NCI-H146 (cell line): Measurements from ENCODE around the gene SLC31A1.
"Not testable (repeated sequence)": the region's sequence is repeated elsewhere in the genome, so short reads cannot be mapped to it uniquely, and the experiment has no call there.

Experiments
- DNase-seq: peaks from one replicate; lab custom pipeline; 2025; lab: John Stamatoyannopoulos, UW

The SLC31A1 gene

GRCh38 chr9:113261917-113262671 is 40.8 kb downstream of the SLC31A1 start:
- DNase-seq: no peak

- DNase-seq: no peak
These were observed 44.8 kb downstream of the SLC31A1 start for GRCh38 chr9:113266174-113266573.

DNA sequence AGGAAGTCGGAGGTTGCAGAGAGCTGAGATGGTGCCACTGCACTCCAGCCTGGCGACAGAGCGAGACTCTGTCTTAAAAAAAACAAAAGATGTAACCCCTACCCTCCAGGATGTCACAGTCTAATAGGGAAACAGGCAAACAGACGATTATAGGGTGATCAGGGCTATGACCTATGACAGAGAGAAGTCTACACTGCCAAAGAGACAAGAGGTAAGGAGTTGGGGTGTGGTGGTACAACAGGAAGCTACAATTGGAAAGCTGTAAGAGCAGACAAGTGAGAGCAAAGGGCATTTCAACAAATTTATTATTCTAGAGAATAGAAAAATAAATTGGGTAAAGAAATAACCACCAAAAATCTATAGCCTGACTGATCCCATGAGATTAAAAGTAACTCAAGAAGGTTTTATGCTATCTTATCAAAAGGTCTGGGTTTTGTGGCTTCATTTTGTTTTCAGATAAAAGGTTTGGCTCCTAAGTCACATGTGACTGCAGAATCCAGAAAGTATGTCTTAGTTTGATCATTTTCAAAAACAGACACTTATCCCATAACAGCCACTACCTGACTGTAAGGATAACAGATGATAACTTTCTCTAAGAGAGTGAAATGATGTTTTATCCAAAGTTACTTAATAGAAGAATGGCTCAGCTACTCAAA is 46.7 kb downstream of the SLC31A1 start:
- DNase-seq: no peak

DNA sequence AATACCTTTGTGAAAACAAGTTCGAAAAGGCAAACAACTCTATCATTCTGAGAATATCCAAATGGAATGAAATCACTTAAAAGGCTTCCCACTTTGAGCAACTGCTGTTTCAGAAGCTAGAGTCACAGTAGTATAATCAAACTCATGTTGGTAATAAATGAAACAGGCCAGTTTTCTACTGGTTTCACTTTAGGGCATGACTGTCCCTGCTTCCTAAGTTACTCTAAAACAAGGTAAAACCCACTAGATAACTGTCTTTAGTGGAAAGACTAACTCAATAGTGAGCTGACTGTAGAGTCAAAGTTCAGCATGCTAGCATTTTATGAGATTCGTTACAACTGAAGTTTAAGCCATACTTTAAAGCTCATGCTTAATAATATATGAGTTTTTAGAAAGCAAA is 48.0 kb downstream of the SLC31A1 start:
- no peak for DNase-seq

- DNase-seq: no peak
These were observed 48.5 kb downstream of the SLC31A1 start for GRCh38 chr9:113269871-113270270.

DNA sequence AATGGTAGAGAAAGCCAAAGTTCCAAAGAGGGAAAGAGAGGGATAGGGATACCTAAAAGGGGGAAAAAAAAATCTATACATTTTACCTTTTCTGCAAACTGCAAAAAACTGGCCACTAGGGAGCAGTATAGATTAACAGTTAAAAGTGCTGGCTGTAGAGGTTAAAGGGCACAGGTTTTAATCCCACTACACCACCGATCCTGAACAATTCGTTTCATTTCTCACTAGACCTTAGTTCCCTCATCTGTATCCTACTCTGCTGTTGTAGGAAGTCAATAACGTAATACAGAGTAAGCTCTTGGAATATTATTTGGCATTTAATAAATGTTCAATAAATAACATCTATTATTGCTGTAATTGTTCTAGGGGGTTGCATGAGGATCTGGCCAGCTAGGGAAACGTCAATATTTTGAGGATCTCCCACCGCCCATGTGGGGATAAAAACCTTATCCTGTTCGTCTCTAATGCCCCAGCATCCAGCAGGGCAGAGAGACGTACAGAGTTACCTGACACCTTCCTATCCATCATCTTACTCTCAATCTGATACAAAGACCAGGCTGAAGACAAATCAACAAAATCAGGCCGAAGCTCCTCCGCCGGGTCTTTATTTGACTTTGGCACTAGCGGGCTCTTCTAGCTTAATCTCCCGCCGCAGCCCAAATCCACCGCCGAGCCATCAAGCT is 53.3 kb downstream of the SLC31A1 start:
- peak; percentile 63 for DNase-seq

DNA sequence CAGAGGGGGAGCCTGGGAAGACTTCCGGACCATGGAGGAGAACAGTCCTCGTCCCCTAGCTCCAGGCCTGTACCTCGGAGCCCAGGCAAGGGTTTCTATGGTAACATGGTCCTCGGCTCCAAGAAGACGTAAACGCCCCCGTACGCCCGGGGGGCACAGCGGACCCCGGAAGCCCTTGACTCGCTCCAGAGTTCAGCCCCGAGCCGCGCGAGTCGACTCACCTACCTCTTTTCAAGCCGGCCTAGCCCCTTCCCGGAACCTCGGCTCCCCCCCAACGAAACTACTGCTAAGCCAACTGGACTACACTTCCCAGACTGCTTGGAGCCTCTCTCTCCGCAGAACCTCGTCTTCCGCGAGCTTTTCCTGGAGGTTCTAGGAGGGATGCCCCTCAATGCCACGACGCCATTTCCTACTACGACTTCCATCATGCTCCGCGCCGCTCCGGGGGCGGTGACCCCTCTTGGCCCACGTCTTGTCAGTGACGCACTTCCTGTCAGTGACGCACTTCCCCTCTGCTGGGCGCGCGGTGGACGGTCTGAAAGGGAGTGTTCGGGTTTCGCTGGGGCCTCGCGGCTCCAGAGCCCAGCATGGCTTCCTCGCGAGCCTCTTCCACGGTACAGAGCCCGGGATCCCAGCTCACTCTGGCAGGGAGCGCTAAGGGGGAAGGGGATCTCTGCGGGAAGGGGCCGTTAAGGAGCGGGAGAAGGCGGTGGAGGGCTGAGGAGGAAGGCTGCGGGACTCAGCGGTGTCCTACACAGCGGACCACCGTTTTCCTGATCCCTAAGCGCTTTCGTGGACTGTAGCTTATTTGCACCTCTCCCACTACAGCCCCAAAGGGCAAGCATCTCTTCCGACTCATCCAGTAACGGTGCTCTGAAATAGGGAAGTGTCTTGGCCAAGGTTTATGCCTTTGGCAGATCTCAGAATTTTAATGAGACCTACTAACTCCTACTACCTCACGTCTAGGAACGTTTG is 54.1 kb downstream of the SLC31A1 start, which contains the start of the genes CDC26 and PRPF4:
CDC26 (minus strand) TSS at position 416 of the 975 bp plus-strand sequence. CDS start 3,065 bp downstream, outside the sequence.
PRPF4 (plus strand) TSS at position 502 of the 975 bp plus-strand sequence; CDS start at position 588, 86 bp downstream.
- DNase-seq: peak; percentile 96

DNA sequence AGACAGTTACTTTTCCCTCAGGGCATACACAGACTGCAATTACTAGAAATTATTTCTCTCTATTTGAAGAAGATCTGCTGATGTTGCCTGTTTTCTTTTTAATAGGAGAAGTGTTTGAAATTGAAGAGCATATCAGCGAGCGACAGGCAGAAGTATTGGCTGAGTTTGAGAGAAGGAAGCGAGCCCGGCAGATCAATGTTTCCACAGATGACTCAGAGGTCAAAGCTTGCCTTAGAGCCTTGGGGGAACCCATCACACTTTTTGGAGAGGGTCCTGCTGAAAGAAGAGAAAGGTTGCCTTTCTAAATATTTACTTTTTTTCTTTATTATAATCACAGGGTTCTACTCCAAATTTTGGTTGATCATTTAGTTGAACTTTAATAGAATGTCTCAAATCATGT is 57.5 kb downstream of the SLC31A1 start:
- DNase-seq: no peak

- DNase-seq: no peak
These were observed 60.0 kb downstream of the SLC31A1 start for GRCh38 chr9:113281356-113281755.

GRCh38 chr9:113289091-113289490 is 67.7 kb downstream of the SLC31A1 start:
- DNase-seq: no peak

GRCh38 chr9:113290052-113290607 is 68.8 kb downstream of the SLC31A1 start:
- DNase-seq: no peak

DNA sequence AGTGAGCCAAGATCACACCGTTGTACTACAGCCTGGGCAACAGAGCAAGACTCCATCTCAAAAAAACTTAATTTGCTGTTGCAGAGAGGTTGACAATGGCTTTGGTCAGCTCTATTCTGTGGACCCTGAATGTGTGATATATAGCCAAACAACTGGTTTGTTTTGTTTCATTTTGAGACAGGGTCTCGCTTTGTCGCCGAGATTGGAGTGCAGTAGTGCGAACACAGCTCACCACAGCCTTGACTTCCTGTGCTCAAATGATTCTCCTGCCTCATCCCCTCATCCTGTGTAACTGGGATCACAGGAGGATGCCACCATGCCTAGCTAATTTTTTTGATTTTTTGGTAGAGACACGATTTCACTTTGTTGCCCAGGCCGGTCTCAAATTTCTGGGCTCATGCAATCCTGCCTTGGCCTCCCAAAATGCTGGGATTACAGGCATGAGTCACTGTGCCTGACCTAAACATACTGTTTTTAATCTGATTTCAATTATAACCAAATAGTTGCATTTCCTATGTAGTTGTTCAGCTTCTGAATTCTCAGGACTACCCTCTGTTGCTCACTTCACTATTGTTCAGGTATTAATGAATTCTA is 72.0 kb downstream of the SLC31A1 start:
- no peak for DNase-seq

DNA sequence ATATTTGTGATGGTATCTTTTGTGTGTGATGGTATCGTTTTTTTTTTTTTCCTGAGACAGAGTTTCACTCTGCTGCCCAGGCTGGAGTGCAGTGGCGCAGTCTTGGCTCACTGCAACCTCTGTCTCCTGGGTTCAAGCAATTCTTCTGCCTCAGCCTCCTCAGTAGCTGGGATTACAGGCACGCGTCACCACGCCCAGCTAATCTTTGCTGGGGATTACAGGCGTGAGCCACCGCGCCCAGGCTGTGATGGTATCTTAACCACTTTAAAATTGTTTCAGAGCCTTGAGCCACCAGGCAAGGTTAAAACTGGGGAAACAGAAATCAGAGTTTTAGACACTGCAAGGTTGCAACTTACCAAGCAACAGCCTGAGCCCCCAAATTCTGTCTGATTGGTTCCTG is 74.9 kb downstream of the SLC31A1 start:
- not testable (repeated sequence) for DNase-seq

- DNase-seq: no peak
These were observed 75.6 kb downstream of the SLC31A1 start for GRCh38 chr9:113296796-113297558.

- DNase-seq: peak; percentile 45
These were observed 77.0 kb downstream of the SLC31A1 start for GRCh38 chr9:113298311-113298710.

- peak; percentile 96 for DNase-seq
These were observed 77.8 kb downstream of the SLC31A1 start for GRCh38 chr9:113298924-113299770.

DNA sequence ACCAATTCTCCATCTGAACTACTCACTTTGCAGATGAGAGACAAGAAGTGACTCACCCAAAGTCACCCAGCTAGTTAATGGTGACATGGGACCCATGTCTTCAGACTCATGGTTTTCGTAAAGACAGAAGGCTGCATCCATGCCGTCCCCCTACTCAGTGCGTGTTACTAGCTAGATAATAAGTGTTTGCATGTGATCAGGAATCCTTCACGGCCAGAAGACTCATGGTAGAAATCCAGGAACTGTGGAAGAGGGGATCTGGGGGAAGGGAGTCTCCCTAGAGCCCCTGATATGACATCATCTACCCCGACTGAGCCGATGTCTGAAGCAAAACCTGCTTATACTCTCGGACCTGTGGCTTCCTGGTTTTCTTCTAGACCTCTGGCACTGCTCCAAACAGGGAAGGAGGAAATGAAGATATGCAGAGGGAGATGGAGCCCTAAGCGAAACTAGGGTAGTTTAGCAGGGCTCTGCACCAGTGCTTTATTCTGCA is 78.5 kb downstream of the SLC31A1 start:
- DNase-seq: peak; percentile 69

DNA sequence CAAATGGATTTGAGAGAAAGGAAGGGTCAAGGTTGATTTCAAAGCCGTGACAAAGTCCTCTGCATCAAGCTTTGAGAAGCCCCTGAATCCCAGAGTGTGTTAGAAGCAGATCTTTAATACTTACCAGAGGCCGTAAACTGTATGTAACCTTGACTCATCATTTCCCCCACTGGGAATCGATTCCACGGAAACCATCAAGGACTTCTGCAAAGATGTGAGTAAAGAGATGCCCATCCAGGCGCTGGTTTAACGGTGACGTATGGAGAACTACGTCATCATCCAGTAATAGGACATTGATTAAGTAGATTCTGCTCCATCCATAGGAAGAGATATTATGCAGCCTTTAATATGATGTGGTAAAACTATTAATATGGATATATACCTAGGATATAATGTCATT is 80.2 kb downstream of the SLC31A1 start:
- DNase-seq: no peak
